ENCODE results near the gene PLAGL1.

- TF ChIP-seq ZNF280D (CRISPR knock-in tag; IDR thresholded peaks at IDR 0.05): no peak
- no peak for TF ChIP-seq ZNF557 (CRISPR knock-in tag; IDR thresholded peaks at IDR 0.05)
- no peak for TF ChIP-seq CTCF (CRISPR knock-in tag; IDR thresholded peaks at IDR 0.05)
- TF ChIP-seq MAF1 (CRISPR knock-in tag; IDR thresholded peaks at IDR 0.05; ENCODE audit: borderline replicate concordance): no peak
- no peak for TF ChIP-seq ESRRA (CRISPR knock-in tag; IDR thresholded peaks at IDR 0.05; ENCODE audit: low read depth)
- TF ChIP-seq REST (IDR thresholded peaks at IDR 0.05; ENCODE audit: borderline replicate concordance in 1 of 2, low read depth in 1 of 2, low read length in 2 of 2): no peak
- TF ChIP-seq ZNF841 (CRISPR knock-in tag; IDR thresholded peaks at IDR 0.05; ENCODE audit: borderline replicate concordance): no peak
- no peak for TF ChIP-seq U2AF2 (IDR thresholded peaks at IDR 0.05; ENCODE audit: low read depth, low read length)
- TF ChIP-seq FOXA1 (IDR thresholded peaks at IDR 0.05): no peak
- no peak for TF ChIP-seq FOXA1 (CRISPR knock-in tag; IDR thresholded peaks at IDR 0.05)
- TF ChIP-seq MAFK (conservative IDR thresholded peaks at IDR 0.05 in 1 of 2, IDR thresholded peaks at IDR 0.05 in 1 of 2; ENCODE audit: low read length in 2 of 2): no peak
Observed at GRCh38 chr6:143998686-143999085, 9.4 kb downstream of the PLAGL1 start.
